Measurements from ENCODE around the gene GPR173. TPM values are rescaled to one million over a fixed set of nuclear protein-coding genes. Genes with fewer than 3 reads are reported as not detected.

GPR173 gene
- total and polyA plus RNA-seq, 2 of the 8 experiments (the other 6 are each of a cell fraction or from before 2014, with no cell fraction given), result 7.0 to 11.3 TPM

- no peak overlapping the region for H2BK120ac ChIP-seq (replicated peaks; ENCODE audit: low read depth, low read length)
- H2BK12ac ChIP-seq (ENCODE audit: low read depth, low read length), result no peak overlapping the region
- peaks cover 0 to 7% of the 10 kb centered on the region in 2 experiments; a peak in 2 of 4 replicates for H3K79me2 ChIP-seq (ENCODE audit: control insufficient read depth in 1 of 2, insufficient read depth in 2 of 2, low read length in 2 of 2)
- no peak overlapping the region for H3K14ac ChIP-seq (ENCODE audit: insufficient read length)
- H4K91ac ChIP-seq (replicated peaks; ENCODE audit: insufficient read length, low read length), result no peak overlapping the region
- ChIA-PET POLR2A (ENCODE audit: partially characterized antibody) (interaction anchor here (0.6 to 1.6 kb wide), 4 partner anchors 10 to 166 kb away, joined by 3 to 5 read pairs (median 4); no protein-coding TSS in a partner anchor), CTCF (ENCODE audit: partially characterized antibody) (interaction anchor here (0.6 to 1.3 kb wide), 6 partner anchors 10 to 73 kb away, joined by 3 to 5 read pairs (median 4); no protein-coding TSS in a partner anchor)
- no peak overlapping the region for H2BK5ac ChIP-seq (ENCODE audit: low read depth, low read length)
- H3K27me3 ChIP-seq (replicated peaks in 1 of 4; ENCODE audit: control insufficient read depth in 3 of 4, extremely low read depth in 1 of 4, insufficient read depth in 3 of 4, low read length in 3 of 4), result no peaks in the 10 kb centered on the region
- H2BK20ac ChIP-seq (ENCODE audit: low read length), result no peak overlapping the region
- H3K4me3 ChIP-seq (ENCODE audit: extremely low read depth in 1 of 4, insufficient read depth in 2 of 4, low read depth in 3 of 4, low read length in 4 of 4), result peak overlapping the region; percentile 62 to 74 (median 64); a peak in 7 of 8 replicates
- peak overlapping the region; percentile 67 to 82 for H3K4me2 ChIP-seq (ENCODE audit: insufficient read depth in 1 of 2, low read depth in 2 of 2, low read length in 2 of 2)
- no peak for FAIRE-seq
- H2AFZ ChIP-seq (ENCODE audit: low read length), result no peak overlapping the region; the same call in 1 of the 2 replicates
- H4K8ac ChIP-seq (ENCODE audit: extremely low read depth, insufficient read depth, low read length), result no peak overlapping the region; the same call in 1 of the 2 replicates
- H3K23me2 ChIP-seq (ENCODE audit: low read depth, low read length), result peaks cover 2% of the 10 kb centered on the region; the same call in 1 of the 2 replicates
- H4K5ac ChIP-seq (ENCODE audit: insufficient read length, low read depth, low read length), result peak overlapping the region; percentile 52
- WGBS, 2 experiments (ENCODE audit: extremely low coverage in 1 of 2, insufficient coverage in 1 of 2, insufficient read length in 1 of 2, insufficient replicate concordance in 2 of 2, low coverage in 1 of 2, low lambda C conversion rate in 2 of 2, missing lambda C conversion rate in 1 of 2), result 14% methylated on average over 33 of the region's 51 CpGs; no CpG with 5 or more reads in 1 of the 2 experiments
- H3K56ac ChIP-seq (replicated peaks; ENCODE audit: insufficient read length, low read depth, low read length), result peak overlapping the region; percentile 30
- peak overlapping the region in 3 of 4 experiments; percentile 45 to 67 (median 64); a peak in 6 of 7 replicates for H3K9ac ChIP-seq (replicated peaks in 1 of 4; ENCODE audit: extremely low read depth in 1 of 4, low read depth in 3 of 4, low read length in 3 of 4)
- H3K36me3 ChIP-seq (ENCODE audit: control insufficient read depth in 2 of 4, insufficient read depth in 4 of 4, low read length in 3 of 4), result peaks cover 6 to 32% (median 17%) of the 10 kb centered on the region in 4 experiments; a peak in 7 of 8 replicates
- peaks cover 0 to 2% (median under 1%) of the 10 kb centered on the region in 4 experiments; a peak in 2 of 7 replicates for H3K4me1 ChIP-seq (replicated peaks in 1 of 4; ENCODE audit: control insufficient read depth in 3 of 4, insufficient read depth in 4 of 4, low read length in 3 of 4)
- H3K23ac ChIP-seq (ENCODE audit: insufficient read length), result no peak overlapping the region
- H3K9me3 ChIP-seq (ENCODE audit: insufficient read depth in 2 of 2, low read depth in 1 of 2, low read length in 1 of 2), result no peaks in the 10 kb centered on the region
- H3K4ac ChIP-seq (replicated peaks; ENCODE audit: insufficient read length, low read depth, low read length), result no peak overlapping the region
- no peaks in the 10 kb centered on the region for H3K79me1 ChIP-seq (ENCODE audit: low read depth, low read length)
- no peak overlapping the region for H2BK15ac ChIP-seq (ENCODE audit: low read length)
- peak overlapping the region; percentile 77; the same call in 1 of the 2 replicates for H3K27ac ChIP-seq (ENCODE audit: low read depth, low read length)
- no peak overlapping the region for H2AK5ac ChIP-seq (ENCODE audit: low read depth, low read length)
- H3K18ac ChIP-seq (ENCODE audit: extremely low read depth, low read length), result 0 out of 2 replicates have a peak overlapping the region, but pooled peaks have one; percentile 32
- peak in 1 of 2 experiments; percentile 75 for DNase-seq (ENCODE audit: low read depth in 1 of 2, low spot score in 2 of 2)
- peaks cover 0 to 5% of the 10 kb centered on the region in 2 experiments for H4K20me1 ChIP-seq (replicated peaks in 1 of 2; ENCODE audit: control insufficient read depth in 1 of 2, insufficient read depth in 2 of 2, low read length in 2 of 2)
- TF ChIP-seq POLR2A (IDR thresholded peaks at IDR 0.05; ENCODE audit: control extremely low read depth in 1 of 2, low read depth in 2 of 2, low read length in 2 of 2) (peak in 1 of 2 experiments; percentile 58; a peak in 1 of 3 replicates), GTF2F1 (IDR thresholded peaks at IDR 0.05; ENCODE audit: borderline replicate concordance, low read depth, low read length) (no peak), POU5F1 (IDR thresholded peaks at IDR 0.05; ENCODE audit: low read depth, low read length) (no peak), RXRA (IDR thresholded peaks at IDR 0.05; ENCODE audit: insufficient read depth, low read depth, low read length) (no peak), JUN (IDR thresholded peaks at IDR 0.05; ENCODE audit: low read depth, low read length) (no peak), RAD21 (IDR thresholded peaks at IDR 0.05 in 1 of 2, conservative IDR thresholded peaks at IDR 0.05 in 1 of 2; ENCODE audit: low read depth in 2 of 2, low read length in 2 of 2) (no peak), YY1 (IDR thresholded peaks at IDR 0.05; ENCODE audit: low read depth, low read length) (no peak), ATF2 (IDR thresholded peaks at IDR 0.05; ENCODE audit: low read length) (no peak), SP2 (IDR thresholded peaks at IDR 0.05; ENCODE audit: low read length) (no peak)
Observed at GRCh38 chrX:53088136-53088974, 39.8 kb downstream of the GPR173 start.
